Measurements from ENCODE around the gene POSTN.

- TF ChIP-seq CTCF (IDR thresholded peaks at IDR 0.05; ENCODE audit: low read depth, low read length, missing input control) (no peak), GABPA (IDR thresholded peaks at IDR 0.05 in 1 of 2, conservative IDR thresholded peaks at IDR 0.05 in 1 of 2) (no peak), EGR1 (IDR thresholded peaks at IDR 0.05; ENCODE audit: low read depth in 2 of 2) (no peak), TAF1 (conservative IDR thresholded peaks at IDR 0.05) (no peak), HNF4A (conservative IDR thresholded peaks at IDR 0.05) (no peak), FOXA1 (IDR thresholded peaks at IDR 0.05) (no peak)
Observed at GRCh38 chr13:37608750-37609339, 10.3 kb upstream of the POSTN start.

Data from liver (tissue), 3 donors.